T-helper 2 cell (primary cell): ENCODE data around the gene MXRA8.

Experiments used
- DNase-seq, 5 experiments: peaks; one replicate each; pipeline versions ENCODE4 v3.0.0 to v3.0.0-alpha.2; 2012 to 2022

MXRA8 gene

DNA sequence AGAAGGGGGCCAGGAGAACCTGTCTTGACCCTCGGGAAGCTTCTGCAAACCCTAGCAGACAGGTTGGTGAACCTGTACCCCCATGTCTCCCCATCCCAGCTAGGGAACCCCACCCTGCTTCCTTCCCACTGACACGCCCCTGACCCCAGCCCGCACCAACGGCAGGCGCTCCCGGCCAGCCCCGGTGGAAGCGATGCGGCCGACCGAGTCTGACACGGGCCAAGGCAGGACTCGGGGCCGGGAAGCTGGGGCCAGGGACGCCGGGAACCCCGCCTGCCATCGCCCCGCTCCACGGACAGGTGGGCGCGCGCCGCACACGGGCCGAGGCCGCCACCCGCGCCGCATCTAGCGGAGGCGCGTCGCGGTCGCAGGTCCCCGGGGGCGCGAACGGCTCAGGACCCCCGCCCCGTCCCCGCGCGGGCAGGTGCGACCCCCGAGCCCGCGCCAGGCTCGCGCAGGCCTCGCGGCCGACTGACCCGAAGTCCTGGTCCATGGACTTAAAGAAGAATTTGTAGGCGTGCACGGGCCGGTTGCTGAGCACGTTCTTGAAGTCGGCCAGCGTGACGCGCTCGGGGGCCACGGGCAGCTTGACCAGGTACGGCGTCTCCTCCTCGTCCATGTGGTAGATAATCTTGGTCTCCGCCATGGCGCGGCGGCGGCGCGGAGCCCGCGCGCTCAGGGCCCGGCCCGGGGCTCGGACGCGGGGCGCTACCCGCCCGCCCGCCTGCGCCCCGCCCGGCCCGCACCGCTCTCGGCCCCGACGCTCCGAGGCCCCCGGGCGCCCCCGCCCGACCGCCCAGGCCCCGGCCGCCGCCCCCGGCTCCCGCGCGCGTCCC is 9.7 kb downstream of the MXRA8 start:
- no peak for DNase-seq

DNA sequence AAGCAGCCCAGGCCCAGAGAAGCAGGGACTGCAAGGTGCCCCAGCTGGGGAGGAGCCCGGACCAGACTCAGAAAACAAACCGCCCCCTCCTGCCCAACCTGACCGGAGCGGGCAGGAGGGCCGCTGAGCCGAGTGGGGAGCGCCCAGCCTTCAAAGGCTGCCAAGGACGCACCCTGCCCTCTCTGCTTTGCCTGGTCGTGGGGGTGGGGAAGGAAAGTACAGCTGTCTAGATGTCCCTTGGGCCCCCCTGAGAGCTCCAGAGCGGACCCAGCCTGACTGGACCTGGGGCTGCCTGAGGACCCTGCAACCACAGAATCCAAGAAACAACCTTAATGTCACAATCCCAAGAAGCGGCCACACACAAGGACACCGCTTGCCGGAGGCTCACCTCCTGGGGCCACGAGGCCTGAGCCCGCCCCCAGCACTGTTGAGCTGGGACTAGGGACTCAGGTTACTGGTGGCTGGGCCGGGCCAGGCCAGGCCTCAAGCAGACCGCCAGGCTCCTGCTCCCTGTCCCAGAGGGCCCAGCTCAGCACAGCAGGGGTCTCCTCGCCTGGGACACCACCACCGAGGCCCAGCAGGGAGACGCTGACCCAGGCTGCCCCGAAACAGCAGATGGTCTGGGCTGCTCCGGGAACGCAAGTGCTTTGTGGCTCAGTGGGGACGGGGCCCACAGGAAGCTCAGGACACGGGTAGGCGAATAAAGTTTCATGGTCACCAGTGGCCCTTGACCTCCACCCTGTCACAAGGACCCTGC is 10.5 kb downstream of the MXRA8 start:
- DNase-seq, result no peak

DNA sequence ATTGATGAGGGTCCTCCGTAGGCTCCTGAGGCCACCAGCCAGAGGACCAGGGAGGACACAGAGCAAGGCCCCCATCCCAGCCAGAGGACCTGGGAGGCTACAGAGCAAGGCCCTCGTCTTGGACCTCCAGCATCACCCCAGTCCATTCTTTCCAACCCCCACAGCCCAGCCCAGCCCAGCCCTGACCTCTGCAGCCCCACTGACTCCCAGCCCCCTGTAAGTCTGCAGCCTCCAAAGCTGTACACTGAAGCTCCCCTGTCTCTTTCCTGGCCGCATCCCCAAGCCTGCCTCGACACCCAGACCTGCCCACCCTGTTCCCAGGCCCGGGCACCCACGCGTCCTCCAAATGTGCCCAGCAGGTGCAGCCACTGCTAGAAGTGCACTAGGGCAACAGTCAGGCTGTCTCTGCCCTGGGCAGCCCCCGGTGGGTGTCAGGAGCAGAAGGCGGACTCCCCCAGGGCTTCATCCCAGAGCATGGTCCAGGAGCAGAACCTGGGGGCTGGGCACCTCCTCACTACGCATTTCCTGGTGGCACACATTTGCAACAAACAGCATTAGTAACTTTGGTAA is 11.2 kb downstream of the MXRA8 start:
- DNase-seq, result no peak

DNA sequence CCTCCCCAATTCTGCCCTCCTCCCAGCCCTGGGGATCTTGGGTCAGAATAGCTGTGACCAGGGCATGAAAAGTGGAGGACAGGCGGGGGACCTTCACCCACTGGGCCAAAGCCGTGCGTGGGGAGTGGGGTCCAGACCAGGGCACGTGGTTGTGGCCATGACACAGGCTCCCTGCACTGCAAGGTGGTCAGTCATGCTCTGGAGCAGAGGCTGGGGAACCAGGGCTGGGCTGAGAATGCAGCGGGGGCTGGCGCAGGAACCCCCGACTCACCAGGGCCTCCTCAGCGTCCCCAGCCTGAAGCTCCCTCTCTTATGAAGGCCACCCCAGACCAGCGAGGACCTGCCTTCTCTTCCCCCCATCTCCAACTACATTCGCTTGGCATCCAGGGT is 11.9 kb downstream of the MXRA8 start:
- no peak for DNase-seq

DNA sequence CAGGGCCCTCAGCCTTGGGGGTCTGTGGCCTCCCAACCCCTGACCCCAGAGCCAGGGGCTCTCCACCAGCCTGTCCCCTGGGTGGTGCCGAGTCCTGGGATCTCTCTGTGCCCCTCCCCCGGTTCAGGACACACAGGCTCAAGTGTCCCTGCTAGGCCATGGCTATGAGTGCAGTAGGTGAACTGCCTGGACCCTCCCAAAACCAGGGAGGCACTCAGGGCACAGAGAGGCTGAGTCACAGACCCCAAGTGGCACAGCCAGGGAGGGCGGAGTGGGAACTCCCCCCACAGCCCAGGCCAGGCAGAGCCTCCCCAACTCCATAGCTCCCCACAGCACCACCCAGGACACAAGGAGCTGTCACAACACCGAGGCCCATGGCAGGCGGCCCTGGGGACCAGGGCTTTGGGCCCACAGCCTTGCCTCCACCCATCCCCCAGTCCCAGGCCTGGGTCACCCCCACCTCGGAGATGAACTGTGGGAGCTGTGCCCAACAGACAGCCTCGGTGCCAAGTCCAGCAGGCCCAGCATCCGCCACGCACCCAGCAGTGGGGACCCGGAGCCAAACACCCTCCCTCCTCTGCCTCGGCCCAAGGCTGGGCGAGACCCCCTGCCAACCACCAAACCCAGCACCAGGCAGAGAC is 12.4 kb downstream of the MXRA8 start:
- no peak for DNase-seq

DNA sequence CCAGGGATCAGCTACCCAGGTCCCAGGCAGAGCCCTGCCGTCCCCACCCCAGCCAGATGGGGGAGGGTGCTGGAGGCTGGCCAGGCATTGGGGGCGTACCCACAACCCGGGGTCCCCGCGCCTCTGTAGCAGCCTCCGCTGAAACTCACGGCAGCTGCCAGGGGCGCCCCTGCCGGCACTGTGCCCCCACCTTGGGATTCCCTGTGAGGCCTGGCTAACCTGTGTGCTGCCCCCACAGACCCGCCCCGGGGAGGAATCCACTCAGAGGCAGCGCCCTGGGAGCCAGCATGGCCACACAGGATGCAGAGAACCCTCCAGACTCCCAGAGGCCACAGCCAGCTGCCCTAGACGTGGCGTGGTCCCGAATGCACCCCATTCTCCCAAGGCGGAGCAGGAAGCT is 13.0 kb downstream of the MXRA8 start:
- DNase-seq, result no peak

- DNase-seq, result peak in 1 of 5 experiments; percentile 21
Measured at GRCh38 chr1:1344655-1345361, 13.5 kb downstream of the MXRA8 start.

DNA sequence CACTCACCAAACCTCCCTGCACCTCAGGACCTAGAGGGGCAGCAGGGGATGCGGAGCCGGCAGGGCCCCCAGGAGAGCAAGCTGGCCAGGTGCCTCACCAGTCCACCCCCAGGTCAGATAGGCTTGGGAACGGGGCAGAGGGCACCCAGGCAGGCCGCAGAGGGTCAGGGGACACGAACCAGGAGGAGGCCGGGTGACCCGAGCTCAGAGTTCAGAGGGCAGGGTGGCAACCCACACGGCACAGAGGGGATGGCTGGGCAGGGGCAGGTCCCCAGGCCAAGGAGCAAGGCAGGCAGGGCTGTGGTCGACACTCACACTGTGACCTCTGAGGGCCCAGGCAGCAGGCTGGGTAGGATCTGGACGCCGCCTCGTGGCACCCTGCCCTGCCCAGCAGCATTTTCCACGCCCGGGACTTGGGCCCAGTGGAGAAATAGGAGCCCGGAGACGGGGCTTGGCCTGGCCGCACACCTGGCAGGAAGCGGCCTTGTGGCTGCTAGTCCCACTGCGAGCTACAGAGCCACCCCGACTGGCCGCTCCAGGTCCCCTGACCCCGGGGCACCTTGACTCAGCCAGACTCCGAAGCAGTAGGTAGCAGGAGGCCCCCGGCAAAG is 14.4 kb downstream of the MXRA8 start:
- no peak for DNase-seq

DNA sequence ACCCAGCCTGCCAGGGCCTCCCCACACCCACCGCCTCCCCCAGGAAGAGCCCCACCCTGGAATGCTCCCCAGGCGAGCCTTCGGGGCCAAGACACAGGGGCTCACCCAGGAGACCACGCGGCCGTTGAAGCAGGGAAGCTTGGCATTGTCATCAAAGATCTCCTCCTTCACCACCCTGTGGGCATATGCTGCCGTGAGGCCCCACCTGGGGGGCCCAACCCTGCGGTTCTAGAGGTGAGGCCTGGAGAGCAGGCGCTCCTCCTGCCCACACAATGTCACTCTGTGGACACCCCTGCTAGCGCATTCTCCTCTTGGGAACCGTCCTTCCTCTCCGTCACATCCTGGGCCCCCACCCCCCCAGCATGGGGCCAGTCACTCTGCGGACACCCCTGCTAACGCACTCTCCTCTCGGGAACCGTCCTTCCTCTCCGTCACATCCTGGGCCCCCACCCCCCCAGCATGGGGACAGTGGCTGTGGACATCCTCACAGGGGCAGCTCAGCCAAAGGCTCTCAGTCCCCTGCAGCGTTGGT is 15.7 kb downstream of the MXRA8 start:
- DNase-seq, result no peak

GRCh38 chr1:1342061-1342562 is 16.2 kb downstream of the MXRA8 start:
- DNase-seq, result no peak

GRCh38 chr1:1341549-1342021 is 16.8 kb downstream of the MXRA8 start:
- no peak for DNase-seq

- DNase-seq, result no peak
Measured at GRCh38 chr1:1340791-1341548, 17.4 kb downstream of the MXRA8 start.

DNA sequence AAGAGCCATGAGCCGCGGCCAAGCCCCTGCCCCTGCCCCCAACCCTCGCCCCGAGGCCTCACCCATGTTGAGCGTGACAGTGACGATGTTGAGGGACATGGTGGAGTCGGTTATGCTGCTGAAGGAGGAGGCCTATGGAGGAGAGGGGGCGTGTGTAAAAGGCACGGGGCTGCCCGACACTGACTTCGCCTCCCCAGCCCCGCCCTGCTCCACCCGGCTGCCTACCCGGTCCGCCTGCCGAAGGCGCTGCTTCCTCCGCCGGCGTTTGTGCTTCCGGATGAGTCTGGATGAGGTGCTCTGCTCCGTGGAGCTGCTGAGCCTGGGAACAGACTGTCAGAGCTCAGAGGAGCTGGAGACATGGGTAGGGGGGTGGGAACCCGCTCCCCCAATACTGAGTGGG is 18.2 kb downstream of the MXRA8 start:
- no peak for DNase-seq

GRCh38 chr1:1338278-1338677 is 20.1 kb downstream of the MXRA8 start:
- no peak for DNase-seq

- DNase-seq, result peak in 1 of 5 experiments; percentile 29
Measured at GRCh38 chr1:1337793-1338147, 20.6 kb downstream of the MXRA8 start.

DNA sequence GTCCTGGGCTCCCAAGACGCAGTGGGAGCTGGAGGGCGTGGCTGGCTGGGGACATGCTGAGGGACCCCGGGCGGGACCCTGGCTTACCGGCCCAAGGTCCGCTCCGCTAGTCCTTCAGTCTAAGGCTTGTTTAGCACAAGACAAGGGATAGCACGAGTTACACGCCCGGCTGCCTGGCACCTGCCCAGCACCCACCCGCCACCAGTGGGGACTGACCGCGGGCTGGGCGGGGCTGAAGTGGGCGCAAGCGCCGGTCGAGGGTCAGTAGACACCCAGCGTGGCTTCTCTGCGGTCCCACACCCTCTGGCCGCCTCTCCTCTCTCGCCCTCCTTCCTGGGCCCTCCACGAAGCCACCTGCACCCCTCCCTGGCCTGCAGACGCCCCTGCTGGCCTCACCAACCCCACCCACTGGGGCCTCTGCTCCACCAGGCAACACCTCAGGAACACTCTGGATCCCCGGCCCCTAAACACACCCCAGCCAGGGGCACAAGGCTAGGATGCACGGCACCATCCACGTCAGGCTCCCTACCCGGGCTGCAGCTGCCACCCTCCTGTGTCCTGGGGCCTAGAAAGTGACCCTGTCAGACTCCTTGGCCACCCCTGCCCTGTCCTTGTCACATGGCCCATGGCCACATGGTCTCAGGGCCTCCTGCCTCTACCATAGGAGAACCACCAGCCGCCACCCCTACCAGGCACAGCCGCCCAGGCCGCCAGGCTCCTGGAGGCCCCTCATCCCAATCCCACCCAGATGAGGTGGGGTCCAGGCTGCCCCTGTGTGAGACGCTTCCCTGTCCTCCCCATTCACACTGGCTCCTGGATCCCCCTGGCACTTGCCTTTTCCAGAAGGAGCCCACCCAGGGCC is 21.2 kb downstream of the MXRA8 start:
- DNase-seq, result no peak

GRCh38 chr1:1336446-1336845 is 21.9 kb downstream of the MXRA8 start:
- DNase-seq, result no peak

GRCh38 chr1:1335792-1336248 is 22.5 kb downstream of the MXRA8 start:
- no peak for DNase-seq

GRCh38 chr1:1335283-1335682 is 23.1 kb downstream of the MXRA8 start:
- no peak for DNase-seq

- no peak for DNase-seq
Measured at GRCh38 chr1:1334835-1335234, 23.5 kb downstream of the MXRA8 start.
